GM18868 (cell line): ENCODE results near the gene RGS12.

Experiments used
- ATAC-seq: cut with Tn5 transposase; IDR thresholded peaks from one replicate; pipeline ENCODE4 v1.9.1; 2021; ENCODE audit warnings: mild to moderate bottlenecking, moderate library complexity; ENCODE audit not compliant: unreplicated experiment

Gene RGS12

DNA sequence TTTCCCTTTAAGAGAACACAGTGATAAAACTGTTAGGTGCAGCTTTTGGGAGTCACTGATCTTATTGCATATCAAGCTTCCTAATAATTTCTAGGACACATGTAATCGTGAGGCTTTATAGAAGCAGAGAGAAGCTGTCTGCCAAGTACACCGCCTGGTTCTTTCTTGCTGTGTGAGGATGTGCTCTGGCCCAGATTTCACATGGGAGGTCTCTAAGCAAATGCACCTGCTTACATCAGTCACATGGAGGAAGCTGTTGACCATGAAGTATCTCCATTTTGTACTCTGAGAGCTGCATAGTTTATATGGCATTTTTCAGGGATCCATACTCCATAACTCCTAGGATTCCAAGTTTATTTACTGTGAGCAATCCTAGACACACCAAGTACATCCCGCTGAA lies 37.1 kb downstream of the RGS12 start:
- ATAC-seq = no peak

GRCh38 chr4:3330707-3331106 lies 37.9 kb downstream of the RGS12 start:
- ATAC-seq = no peak

- no peak for ATAC-seq
Observed at GRCh38 chr4:3331511-3332394, 38.9 kb downstream of the RGS12 start.

- no peak for ATAC-seq
Observed at GRCh38 chr4:3332498-3332897, 39.7 kb downstream of the RGS12 start.

- no peak for ATAC-seq
Observed at GRCh38 chr4:3334316-3334715, 41.5 kb downstream of the RGS12 start.

DNA sequence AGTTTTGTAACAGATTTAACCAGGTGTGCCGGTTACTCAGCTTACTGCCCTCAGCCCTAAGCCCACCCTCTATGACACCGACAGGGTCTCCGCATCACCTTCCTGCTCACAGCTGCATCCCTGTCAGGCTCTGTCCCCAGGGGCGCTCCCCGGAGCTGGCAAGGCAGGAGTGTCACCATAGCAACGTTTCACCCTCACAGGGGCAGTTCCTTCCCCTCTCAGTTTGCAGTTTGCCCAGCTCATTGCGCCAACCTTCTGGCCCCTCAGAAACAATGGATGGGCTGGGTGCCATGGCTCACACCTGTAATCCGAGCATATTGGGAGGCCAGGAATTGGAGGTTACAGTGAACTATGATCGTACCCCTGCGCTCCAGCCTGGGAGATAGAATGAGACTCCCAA lies 42.6 kb downstream of the RGS12 start:
- ATAC-seq = no peak

DNA sequence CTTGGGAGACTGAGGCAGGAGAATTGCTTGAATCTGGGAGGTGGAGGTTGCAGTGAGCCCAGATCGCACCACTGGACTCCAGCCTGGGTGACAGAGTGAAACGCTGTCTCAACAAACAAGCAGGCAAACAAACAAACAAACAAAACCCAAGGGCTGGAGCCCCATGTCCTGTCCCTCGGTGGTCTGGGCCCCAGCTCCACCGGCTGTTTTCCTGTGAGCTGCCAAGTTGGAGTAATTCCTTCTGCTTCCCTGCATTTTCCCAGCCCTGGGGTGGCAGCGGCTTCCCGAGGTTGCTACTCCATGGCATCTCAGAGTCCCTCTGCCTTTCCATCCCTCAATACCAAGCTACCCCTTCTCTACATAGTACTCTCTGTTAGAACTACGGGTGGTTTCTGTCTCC lies 43.2 kb downstream of the RGS12 start:
- ATAC-seq = no peak

DNA sequence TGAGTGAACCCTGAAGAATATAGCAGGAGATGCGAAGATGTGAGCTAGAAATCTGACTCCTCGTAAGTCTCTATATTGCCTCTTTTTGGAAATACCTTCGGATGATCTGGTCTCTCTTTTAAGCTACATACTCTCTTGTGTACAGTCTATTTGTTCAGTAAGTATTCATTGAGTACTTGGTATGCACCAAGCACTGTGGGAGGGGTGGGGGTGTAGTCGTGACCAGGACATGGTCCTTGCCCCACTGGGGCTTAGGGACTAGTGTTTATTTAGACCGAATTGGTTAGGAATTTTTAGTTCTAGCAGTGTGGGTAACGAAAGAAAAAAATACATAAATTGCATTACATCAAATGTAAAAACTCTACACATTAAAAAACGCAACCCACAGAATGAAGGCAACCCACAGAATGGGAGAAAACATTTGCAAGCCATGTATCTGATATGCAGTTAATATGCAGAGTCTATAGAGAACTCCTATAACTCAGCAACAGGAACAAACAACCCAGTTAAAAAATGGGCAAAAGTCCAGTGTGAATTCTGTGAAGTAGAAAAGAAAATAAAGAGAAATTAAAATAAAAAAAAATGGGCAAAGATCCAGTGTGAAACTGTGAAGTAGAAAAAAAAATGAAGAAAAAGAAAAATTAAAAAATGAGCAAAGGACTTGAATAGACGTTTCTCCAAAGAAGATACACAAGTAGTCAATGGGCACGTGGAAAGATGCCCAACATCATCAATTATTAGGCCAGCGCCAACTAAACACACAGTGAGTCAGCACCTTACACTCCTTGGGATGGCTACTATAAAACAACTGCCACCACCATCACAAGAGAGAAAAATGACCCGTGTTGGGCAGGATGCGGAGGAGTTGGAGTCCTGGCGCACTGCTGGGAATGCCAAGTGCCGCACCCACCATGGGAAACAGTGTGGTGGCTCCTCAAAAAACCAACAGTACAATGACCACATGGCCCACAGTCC lies 43.8 kb downstream of the RGS12 start:
- ATAC-seq = no peak

DNA sequence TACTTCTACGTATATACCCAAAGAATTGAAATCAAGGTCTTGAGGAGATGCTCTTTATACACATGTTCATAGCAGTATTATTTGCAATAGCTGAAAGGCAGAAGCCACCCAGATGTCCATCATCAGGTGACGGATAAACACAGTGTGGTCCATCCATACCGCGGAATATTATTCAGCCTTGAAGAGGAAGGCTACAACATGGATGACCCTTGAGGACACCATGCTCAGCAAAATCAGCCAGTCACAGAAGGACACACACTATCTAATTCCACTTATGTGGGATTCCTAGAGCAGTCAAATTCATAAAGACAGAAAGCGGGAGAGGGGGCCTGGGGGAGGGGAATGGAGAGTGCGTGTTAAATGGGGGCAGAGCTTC lies 44.5 kb downstream of the RGS12 start:
- ATAC-seq = no peak

- no peak for ATAC-seq
Observed at GRCh38 chr4:3337811-3338210, 45.0 kb downstream of the RGS12 start.

GRCh38 chr4:3338321-3338838 lies 45.6 kb downstream of the RGS12 start:
- ATAC-seq = no peak

DNA sequence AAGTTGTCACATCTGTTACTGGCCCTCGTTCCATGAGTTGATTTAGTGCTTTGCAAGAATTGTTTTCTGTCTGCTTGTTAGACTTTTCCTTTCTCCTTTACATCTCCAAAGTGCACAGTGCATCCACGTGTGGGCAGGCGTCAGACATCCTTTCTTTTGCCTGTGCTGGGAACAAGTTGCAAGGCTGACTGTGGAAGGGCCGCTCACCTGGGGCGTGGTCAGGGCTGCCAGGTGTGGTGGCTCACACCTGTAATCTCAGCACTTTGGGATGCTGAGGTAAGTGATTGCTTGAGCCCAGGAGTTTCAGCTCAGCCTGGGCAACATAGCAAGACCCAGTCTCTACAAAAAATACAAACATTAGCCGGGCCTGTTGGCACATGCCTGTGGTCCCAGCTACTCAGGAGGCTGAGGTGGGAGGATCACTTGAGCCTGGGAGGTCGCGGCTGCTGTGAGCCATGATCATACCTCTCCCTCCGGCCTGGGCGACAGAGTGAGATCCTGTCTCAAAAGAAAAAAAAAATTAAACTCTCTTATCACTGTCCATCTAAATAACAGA lies 46.2 kb downstream of the RGS12 start:
- no peak for ATAC-seq

DNA sequence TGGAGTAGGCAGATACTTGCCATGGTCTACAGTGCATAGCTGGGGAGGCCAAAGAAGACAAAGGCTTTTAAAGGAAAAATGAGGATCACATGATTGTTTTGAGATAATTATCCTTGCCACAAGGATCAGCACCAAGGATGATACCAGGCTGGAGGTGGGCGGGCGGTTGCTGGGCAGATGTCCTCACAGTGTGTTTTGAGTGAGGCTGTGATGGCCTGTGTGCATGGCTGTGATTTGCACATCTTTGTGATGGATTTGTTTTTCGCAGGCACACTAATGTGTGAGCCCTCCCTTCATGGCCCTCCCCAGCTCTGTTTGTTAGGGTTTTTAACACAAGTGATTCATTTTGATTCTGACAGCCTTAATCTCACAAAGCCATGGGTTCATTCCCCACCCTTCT lies 46.8 kb downstream of the RGS12 start:
- no peak for ATAC-seq

- ATAC-seq = no peak
Observed at GRCh38 chr4:3340038-3340699, 47.3 kb downstream of the RGS12 start.

DNA sequence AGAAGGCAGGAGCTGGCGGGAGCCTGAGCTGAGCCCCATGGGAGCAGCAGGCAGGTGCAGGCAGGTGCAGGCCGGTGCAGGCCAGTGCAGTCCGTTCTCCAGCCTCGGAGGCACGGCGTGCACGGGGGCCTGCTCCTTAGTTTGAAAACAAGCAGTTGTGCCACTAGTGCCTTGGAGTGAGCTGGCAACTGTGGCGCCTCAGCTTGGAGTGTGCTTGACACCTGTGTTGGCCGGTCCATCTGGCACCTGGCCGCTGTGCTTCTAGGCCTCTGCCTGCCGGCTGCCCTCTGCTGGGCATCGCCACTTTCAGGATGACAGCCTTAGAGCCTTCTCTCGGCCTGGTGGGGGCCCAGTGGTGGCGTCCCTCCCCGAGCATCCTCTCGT lies 47.9 kb downstream of the RGS12 start:
- ATAC-seq = no peak

- ATAC-seq = no peak
Observed at GRCh38 chr4:3341760-3342159, 48.9 kb downstream of the RGS12 start.

DNA sequence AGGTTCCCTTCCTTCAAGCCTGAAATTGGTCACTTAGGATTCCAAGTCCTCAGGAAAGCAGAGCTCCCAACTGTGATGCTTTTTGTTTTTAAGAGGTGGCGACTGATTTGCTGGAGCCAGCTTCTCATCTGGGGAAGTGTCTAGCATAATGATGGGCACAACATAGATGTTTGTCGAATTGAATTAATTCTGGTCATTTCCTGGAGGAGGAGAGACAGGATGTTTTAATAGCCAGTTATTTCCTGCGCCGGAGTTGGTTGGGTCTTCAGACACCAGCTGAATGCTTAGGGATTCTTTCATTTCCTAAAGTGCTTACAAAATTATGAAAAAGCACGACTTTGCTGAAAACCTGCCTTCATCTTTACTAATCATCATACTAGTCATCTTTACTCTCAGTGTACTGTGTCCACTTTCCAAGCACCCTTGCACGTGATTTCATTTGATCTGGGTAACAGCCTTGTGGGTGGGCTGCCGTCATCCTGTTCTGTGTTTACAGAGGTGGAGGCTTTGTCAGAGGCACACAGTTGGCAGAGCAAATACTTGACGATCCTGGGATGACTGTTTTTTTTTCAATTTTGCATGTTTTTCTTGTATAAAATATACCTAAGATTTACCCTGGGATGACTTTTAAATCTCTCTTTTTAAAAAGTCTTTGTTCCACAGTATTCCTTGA lies 49.5 kb downstream of the RGS12 start:
- ATAC-seq = no peak
